ENCODE data around the gene RAI1. TPM values are rescaled to one million over a fixed set of nuclear protein-coding genes. Genes with fewer than 3 reads are reported as not detected.

Gene RAI1
- total RNA-seq, 2 experiments from 2014 or later = 17.1 to 49.4 TPM

GRCh38 chr17:17752821-17753321, 71.6 kb downstream of the RAI1 start:
- Histone ChIP-seq H3K9me3 (ENCODE audit: low read length) (no peaks in the 10 kb centered on the region), H3K4me2 (ENCODE audit: low read length) (peak overlapping the region; percentile 91), H4K20me1 (ENCODE audit: insufficient read depth, low read length) (no peaks in the 10 kb centered on the region), H3K36me3 (ENCODE audit: insufficient read depth, low read length) (peaks cover 6% of the 10 kb centered on the region; the same call in 1 of the 2 replicates), H3K79me2 (ENCODE audit: insufficient read depth, low read depth, low read length) (peaks cover 36% of the 10 kb centered on the region), H3K27ac (ENCODE audit: low read depth, low read length, poor library complexity, severe bottlenecking) (peak overlapping the region; percentile 98), H2AFZ (ENCODE audit: low read length) (no peak overlapping the region), H3K9me2 (ENCODE audit: insufficient read depth, low read length) (no peaks in the 10 kb centered on the region), H3K4me3 (ENCODE audit: low read depth, low read length, poor library complexity, severe bottlenecking) (peak overlapping the region; percentile 74), H3K4me1 (ENCODE audit: insufficient read depth, low read length, poor library complexity, severe bottlenecking) (peaks cover 94% of the 10 kb centered on the region)
- BruUV-seq (replicated peaks) = TSS peak; percentile 60
- ChIA-PET POLR2A (interaction anchor here (0.6 kb wide), 2 partner anchors 47 to 56 kb away, joined by 3 to 4 read pairs; no protein-coding TSS in a partner anchor), CTCF (ENCODE audit: unreplicated experiment) (no interaction called here)
- peak; percentile 66 for DNase-seq (ENCODE audit: low spot score)
- TF ChIP-seq, protein P1, sequence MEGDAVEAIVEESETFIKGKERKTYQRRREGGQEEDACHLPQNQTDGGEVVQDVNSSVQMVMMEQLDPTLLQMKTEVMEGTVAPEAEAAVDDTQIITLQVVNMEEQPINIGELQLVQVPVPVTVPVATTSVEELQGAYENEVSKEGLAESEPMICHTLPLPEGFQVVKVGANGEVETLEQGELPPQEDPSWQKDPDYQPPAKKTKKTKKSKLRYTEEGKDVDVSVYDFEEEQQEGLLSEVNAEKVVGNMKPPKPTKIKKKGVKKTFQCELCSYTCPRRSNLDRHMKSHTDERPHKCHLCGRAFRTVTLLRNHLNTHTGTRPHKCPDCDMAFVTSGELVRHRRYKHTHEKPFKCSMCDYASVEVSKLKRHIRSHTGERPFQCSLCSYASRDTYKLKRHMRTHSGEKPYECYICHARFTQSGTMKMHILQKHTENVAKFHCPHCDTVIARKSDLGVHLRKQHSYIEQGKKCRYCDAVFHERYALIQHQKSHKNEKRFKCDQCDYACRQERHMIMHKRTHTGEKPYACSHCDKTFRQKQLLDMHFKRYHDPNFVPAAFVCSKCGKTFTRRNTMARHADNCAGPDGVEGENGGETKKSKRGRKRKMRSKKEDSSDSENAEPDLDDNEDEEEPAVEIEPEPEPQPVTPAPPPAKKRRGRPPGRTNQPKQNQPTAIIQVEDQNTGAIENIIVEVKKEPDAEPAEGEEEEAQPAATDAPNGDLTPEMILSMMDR (conservative IDR thresholded peaks at IDR 0.05; ENCODE audit: low read length) = peak; percentile 23; the same call in 1 of the 2 replicates
- TF ChIP-seq EZH2phosphoT487 (IDR thresholded peaks at IDR 0.05; ENCODE audit: borderline replicate concordance, low read depth, low read length) = no peak
- intact Hi-C loops (cut with micrococcal nuclease; ENCODE audit: unreplicated experiment) = loop anchor here (1.0 kb wide), 3 partner anchors 32 to 71 kb away; no protein-coding TSS in a partner anchor

DNA sequence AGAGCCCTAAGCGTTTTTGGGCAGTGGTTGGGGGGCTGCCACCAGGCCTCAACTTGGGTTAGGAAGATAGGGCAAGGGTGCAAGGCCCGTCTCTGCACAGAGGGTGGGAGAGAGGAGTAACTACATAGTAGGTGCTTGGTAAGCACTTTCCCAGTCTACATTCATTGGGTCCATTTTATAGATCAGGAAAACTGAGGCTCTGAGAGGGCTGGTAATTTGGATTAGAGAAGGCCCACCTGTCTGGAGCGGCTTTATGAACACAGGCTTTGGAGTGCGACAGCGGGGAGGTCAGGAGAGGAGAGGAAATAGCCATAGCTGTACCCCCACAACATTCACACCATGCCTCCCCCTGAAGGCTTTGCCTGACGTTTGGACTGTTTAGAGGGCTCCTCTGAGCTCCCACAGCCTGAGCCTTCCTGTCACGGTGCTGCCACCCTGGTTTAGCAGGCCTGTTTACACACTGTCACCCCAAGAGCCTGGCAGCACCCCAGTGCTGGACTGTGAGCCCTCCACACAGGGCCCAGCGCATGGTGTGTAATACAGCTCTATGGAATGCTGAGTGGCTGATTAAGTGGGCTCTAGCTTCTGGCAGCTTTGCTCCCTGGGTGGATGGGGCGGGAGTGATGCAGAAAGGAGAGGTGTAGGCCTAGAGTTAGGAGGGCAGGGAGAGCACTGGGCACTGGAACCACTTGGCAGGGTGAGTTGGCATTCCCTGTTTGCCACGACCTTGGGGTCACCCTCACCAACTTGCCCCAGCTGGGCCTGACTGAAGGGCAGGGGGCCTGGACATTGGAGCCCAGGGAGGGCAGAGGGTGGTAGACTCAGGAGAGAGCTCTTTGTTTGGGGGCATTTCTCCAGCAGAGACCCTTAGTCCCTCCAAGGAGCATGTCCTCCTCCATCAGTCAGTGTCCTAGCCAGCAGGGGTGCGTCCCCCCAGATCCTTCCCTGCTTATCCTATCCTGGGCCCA, 73.7 kb downstream of the RAI1 start:
- H4K20me1 ChIP-seq (ENCODE audit: insufficient read depth, low read length) = no peaks in the 10 kb centered on the region
- H3K9me3 ChIP-seq (ENCODE audit: low read length) = no peaks in the 10 kb centered on the region
- TF ChIP-seq EZH2phosphoT487 (IDR thresholded peaks at IDR 0.05; ENCODE audit: borderline replicate concordance, low read depth, low read length) = no peak
- TF ChIP-seq, protein P1 (conservative IDR thresholded peaks at IDR 0.05; ENCODE audit: low read length) = no peak
- H3K27ac ChIP-seq (ENCODE audit: low read depth, low read length, poor library complexity, severe bottlenecking) = peak overlapping the region; percentile 98
- POLR2A ChIA-PET = interaction anchor here (0.6 to 1.6 kb wide), 4 partner anchors 9 to 74 kb away, joined by 3 to 6 read pairs (median 4); no protein-coding TSS in a partner anchor
- intact Hi-C loops (cut with micrococcal nuclease; ENCODE audit: unreplicated experiment) = no loop called here
- peaks cover 96% of the 10 kb centered on the region for H3K4me1 ChIP-seq (ENCODE audit: insufficient read depth, low read length, poor library complexity, severe bottlenecking)
- CTCF ChIA-PET (ENCODE audit: unreplicated experiment) = no interaction called here
- peaks cover 46% of the 10 kb centered on the region for H3K79me2 ChIP-seq (ENCODE audit: insufficient read depth, low read depth, low read length)
- peak overlapping the region; percentile 84 for H3K4me2 ChIP-seq (ENCODE audit: low read length)
- peaks cover 14% of the 10 kb centered on the region; the same call in 1 of the 2 replicates for H3K36me3 ChIP-seq (ENCODE audit: insufficient read depth, low read length)
- DNase-seq (ENCODE audit: low spot score) = no peak
- H3K9me2 ChIP-seq (ENCODE audit: insufficient read depth, low read length) = no peaks in the 10 kb centered on the region
- BruUV-seq (replicated peaks) = no TSS peak
- no peak overlapping the region for H2AFZ ChIP-seq (ENCODE audit: low read length)
- no peak overlapping the region for H3K4me3 ChIP-seq (ENCODE audit: low read depth, low read length, poor library complexity, severe bottlenecking)

All from OCI-LY7 (cell line).